Activated CD8-positive, alpha-beta memory T cell treated with anti-CD3 and anti-CD28 coated beads, Interleukin-2, amount 50 U/mL, for 24 hours (primary cell): ENCODE data around the gene CYTH1.
A peak's percentile ranks its signal among the peaks of the same experiment; 100 is the strongest.
"Not testable (repeated sequence)": the region's sequence is repeated elsewhere in the genome, so short reads cannot be mapped to it uniquely, and the experiment has no call there.

Experiments
- DNase-seq: peaks from one replicate; pipeline ENCODE4 v3.0.0-alpha.2; 2020; ENCODE audit errors: extremely low read depth

The CYTH1 gene

GRCh38 chr17:78788451-78788850, 6.4 kb upstream of the CYTH1 start:
- no peak for DNase-seq

GRCh38 chr17:78787444-78787843, 5.4 kb upstream of the CYTH1 start:
- DNase-seq: no peak

GRCh38 chr17:78785663-78786057, 3.6 kb upstream of the CYTH1 start:
- no peak for DNase-seq

GRCh38 chr17:78785011-78785662, 3.1 kb upstream of the CYTH1 start:
- no peak for DNase-seq

GRCh38 chr17:78784352-78784751, 2.3 kb upstream of the CYTH1 start:
- DNase-seq: no peak

GRCh38 chr17:78783711-78784324, 1.7 kb upstream of the CYTH1 start:
- DNase-seq: no peak

- no peak for DNase-seq
Observed at GRCh38 chr17:78781104-78781892, 775 bp downstream of the CYTH1 start.

- DNase-seq: no peak
Observed at GRCh38 chr17:78780335-78780734, 1.7 kb downstream of the CYTH1 start.

- no peak for DNase-seq
Observed at GRCh38 chr17:78779850-78780249, 2.2 kb downstream of the CYTH1 start.

GRCh38 chr17:78779286-78779651, 2.8 kb downstream of the CYTH1 start:
- DNase-seq: not testable (repeated sequence)

GRCh38 chr17:78777881-78778280, 4.2 kb downstream of the CYTH1 start:
- no peak for DNase-seq

GRCh38 chr17:78774956-78775571, 7.0 kb downstream of the CYTH1 start:
- DNase-seq: peak; percentile 48

GRCh38 chr17:78774453-78774852, 7.6 kb downstream of the CYTH1 start:
- DNase-seq: no peak

GRCh38 chr17:78771758-78772382, 10.2 kb downstream of the CYTH1 start:
- DNase-seq: no peak

- DNase-seq: no peak
Observed at GRCh38 chr17:78769196-78769773, 12.8 kb downstream of the CYTH1 start.

- DNase-seq: no peak
Observed at GRCh38 chr17:78767806-78768205, 14.3 kb downstream of the CYTH1 start.

GRCh38 chr17:78766743-78767294, 15.3 kb downstream of the CYTH1 start:
- DNase-seq: no peak

GRCh38 chr17:78766225-78766624, 15.8 kb downstream of the CYTH1 start:
- no peak for DNase-seq

GRCh38 chr17:78765821-78766220, 16.3 kb downstream of the CYTH1 start:
- DNase-seq: no peak

- no peak for DNase-seq
Observed at GRCh38 chr17:78764871-78765270, 17.2 kb downstream of the CYTH1 start.

- no peak for DNase-seq
Observed at GRCh38 chr17:78763561-78763960, 18.5 kb downstream of the CYTH1 start.
